Spleen (tissue), 7 donors: ENCODE data around the gene EVA1A.

ENCODE experiments used
- CTCF ChIP-seq, 11 experiments: fragments of 200-600 bp in 7 of 11; fragments of 450-650 bp in 4 of 11; sonication (generic) in 4 of 11; IDR thresholded peaks in 8 of 11; conservative IDR thresholded peaks in 3 of 11; 1 replicate in 7 of 11; 2 replicates in 4 of 11; pipeline versions ENCODE4 v1.4.0 to v1.8.0; 2016 to 2021; ENCODE audit warnings: antibody characterized with exemption in 11 of 11, inconsistent platforms in 4 of 11, mild to moderate bottlenecking in 1 of 11
- POLR2A ChIP-seq, 3 donors: fragments of 450-650 bp; IDR thresholded peaks; one replicate each; pipeline ENCODE4 v1.5.1; 2017; ENCODE audit warnings: antibody characterized with exemption in 3 of 3, mild to moderate bottlenecking in 1 of 3
- POLR2AphosphoS5 ChIP-seq, 3 donors: sonication (generic); formaldehyde crosslinking; IDR thresholded peaks; one replicate each; pipeline ENCODE4 v1.5.1; 2017; ENCODE audit warnings: antibody characterized with exemption in 3 of 3
- donor health status: DM: no; HTN: no; CAD: no; lungs with moderate emphysema.
- donor health status: DM: no; HTN: no; CAD: no.
- donor health status: DM: no; HTN: no; CAD: no.

GRCh38 chr2:75595541-75596395 lies 35.0 kb upstream of the EVA1A start:
- no peak for TF ChIP-seq CTCF (IDR thresholded peaks at IDR 0.05 in 8 of 11, conservative IDR thresholded peaks at IDR 0.05 in 3 of 11)
- no peak for TF ChIP-seq POLR2AphosphoS5 (IDR thresholded peaks at IDR 0.05)
- TF ChIP-seq POLR2A (IDR thresholded peaks at IDR 0.05): no peak
